GM12801 (cell line): ENCODE data around the gene COG3.

ENCODE experiments used
- CTCF ChIP-seq: IDR thresholded peaks from one replicate; pipeline ENCODE4 v1.5.1; 2011; ENCODE audit warnings: control low read depth; ENCODE audit not compliant: insufficient read length; ENCODE audit errors: extremely low read depth

COG3 gene

GRCh38 chr13:45527699-45528462, 63.1 kb downstream of the COG3 start:
- TF ChIP-seq CTCF, result no peak

DNA sequence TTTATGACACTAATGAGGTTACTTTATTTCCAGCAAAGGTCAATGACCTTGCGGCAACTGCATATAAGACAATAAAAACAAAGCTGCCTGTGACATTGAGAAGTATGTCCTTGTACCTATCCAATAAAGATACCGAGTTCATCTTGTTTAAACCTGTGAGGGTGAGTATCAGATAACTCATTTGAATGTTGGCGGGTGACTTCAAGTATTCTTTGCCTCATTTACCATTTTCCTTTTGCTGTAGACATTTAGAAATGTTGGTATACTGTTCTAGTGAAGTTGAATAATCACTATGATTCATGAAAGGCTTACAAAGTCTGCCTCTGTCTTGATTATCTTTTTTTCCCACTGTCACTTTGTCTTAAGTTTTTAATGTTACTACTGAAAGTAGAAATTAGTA, 65.0 kb downstream of the COG3 start:
- TF ChIP-seq CTCF, result no peak

DNA sequence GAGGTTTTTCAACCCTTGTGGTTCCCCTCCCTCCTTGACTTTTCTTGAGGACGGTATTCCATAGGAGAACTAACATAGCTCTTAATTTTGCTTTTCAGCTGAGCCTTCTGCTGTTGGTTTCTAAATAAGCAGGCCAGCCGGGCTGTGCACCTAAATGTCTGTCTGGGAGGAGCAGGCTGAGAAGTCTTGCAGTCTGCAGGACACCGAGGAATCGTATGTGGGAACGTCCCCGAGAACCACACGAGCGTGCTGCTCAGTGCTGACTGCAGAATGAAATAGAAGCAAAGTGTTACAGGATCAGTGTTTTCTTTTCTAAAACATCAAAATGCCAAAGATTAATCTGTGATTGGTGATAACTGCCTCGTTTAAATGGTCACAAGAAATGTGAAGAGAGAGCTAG, 69.9 kb downstream of the COG3 start:
- TF ChIP-seq CTCF, result no peak

- TF ChIP-seq CTCF, result no peak
Measured at GRCh38 chr13:45536224-45536623, 71.5 kb downstream of the COG3 start.

- no peak for TF ChIP-seq CTCF
Measured at GRCh38 chr13:45537516-45537915, 72.8 kb downstream of the COG3 start.

DNA sequence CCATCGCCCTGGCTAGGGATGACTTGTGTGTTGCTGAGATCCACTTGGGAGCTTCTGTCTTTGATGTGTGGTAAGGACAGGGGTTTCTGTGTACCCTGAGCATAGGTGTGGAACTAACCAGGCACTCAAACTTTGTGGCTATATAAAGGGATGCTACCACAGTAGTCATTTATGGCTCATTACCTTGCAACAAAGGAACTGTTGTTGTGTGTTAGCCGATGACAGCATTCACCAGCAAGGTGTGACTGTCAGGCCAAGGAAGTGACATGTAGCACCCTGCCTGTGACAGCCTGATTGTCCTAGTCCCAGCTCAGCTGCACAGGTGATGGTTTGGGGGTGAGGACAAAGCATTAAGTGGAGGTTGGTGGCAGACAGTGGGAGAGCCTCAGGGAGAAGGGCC, 73.6 kb downstream of the COG3 start:
- no peak for TF ChIP-seq CTCF

GRCh38 chr13:45540195-45540594, 75.5 kb downstream of the COG3 start:
- no peak for TF ChIP-seq CTCF
